Measurements from ENCODE around the gene PCDH15.

DNA sequence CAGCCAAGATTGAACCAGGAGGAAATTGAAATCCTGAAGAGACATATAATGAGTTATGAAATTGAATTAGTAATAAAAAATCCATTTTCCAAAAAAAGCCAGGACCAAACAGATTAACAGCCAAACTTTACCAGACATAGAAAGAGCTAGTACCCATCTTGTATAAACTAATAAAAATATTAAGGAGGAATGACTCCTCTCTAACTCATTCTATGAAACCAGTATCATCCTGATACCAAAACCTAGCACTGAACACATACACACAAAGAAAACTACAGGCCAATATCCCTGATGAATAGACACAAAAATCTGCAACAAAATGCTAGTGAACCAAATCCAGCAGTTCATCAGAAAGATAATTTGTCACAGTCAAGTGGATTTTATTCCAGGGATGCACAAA, 140.6 kb downstream of the PCDH15 start:
- TF ChIP-seq, protein P1, sequence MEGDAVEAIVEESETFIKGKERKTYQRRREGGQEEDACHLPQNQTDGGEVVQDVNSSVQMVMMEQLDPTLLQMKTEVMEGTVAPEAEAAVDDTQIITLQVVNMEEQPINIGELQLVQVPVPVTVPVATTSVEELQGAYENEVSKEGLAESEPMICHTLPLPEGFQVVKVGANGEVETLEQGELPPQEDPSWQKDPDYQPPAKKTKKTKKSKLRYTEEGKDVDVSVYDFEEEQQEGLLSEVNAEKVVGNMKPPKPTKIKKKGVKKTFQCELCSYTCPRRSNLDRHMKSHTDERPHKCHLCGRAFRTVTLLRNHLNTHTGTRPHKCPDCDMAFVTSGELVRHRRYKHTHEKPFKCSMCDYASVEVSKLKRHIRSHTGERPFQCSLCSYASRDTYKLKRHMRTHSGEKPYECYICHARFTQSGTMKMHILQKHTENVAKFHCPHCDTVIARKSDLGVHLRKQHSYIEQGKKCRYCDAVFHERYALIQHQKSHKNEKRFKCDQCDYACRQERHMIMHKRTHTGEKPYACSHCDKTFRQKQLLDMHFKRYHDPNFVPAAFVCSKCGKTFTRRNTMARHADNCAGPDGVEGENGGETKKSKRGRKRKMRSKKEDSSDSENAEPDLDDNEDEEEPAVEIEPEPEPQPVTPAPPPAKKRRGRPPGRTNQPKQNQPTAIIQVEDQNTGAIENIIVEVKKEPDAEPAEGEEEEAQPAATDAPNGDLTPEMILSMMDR (IDR thresholded peaks at IDR 0.05), result no peak
- TF ChIP-seq POLR2A (IDR thresholded peaks at IDR 0.05), result no peak
